AG04449 (cell line): ENCODE results near the gene ABCC8.

ENCODE experiments used
- CTCF ChIA-PET: fragments of 350-600 bp; formaldehyde crosslinking; extraction: SDS; loops from one replicate; lab custom pipeline; 2021; ENCODE audit warnings: antibody characterized with exemption; lab: Yijun Ruan, JAX
- POLR2A ChIA-PET: fragments of 400-600, 350-600 bp; formaldehyde crosslinking; extraction: SDS; loops from one replicate; lab custom pipeline; 2020; ENCODE audit warnings: antibody characterized with exemption, inconsistent platforms; lab: Yijun Ruan, JAX
- DNase-seq: peaks from one replicate; pipeline ENCODE4 v3.0.0-alpha.2; 2010; ENCODE audit warnings: low read depth, low spot score
- H3K4me3 ChIP-seq: 2 replicates; pipeline ENCODE4 v1.5.1; 2011; ENCODE audit warnings: low read depth, mild to moderate bottlenecking, control low read depth, low read length
- TF ChIP-seq, protein P1 (sequence below): IDR thresholded peaks from one replicate; pipeline ENCODE4 v1.5.1; 2011; ENCODE audit warnings: mild to moderate bottlenecking, moderate library complexity, low read length, control low read depth, inconsistent platforms; ENCODE audit not compliant: insufficient read depth; ENCODE audit errors: missing control alignments

Gene ABCC8

DNA sequence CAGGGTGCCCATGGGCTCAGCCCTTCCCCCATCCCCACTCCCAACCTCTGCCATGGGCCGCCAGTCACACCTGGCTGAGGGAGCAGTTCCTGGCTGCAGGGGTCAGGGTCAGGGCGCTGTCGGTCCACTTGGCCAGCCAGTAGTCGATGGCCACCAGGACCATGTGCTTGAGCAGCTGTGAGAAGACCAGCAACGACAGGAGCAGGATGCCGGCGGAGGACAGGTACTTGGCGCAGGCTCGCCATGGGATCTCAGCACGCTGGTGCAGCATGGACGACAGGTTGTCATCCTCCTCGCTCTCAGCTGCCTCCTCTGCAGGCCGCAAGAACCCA is 69.9 kb downstream of the ABCC8 start:
- ChIA-PET CTCF (interaction anchor here (1.2 to 1.5 kb wide), 2 partner anchors 18 to 23 kb away, joined by 4 read pairs; partner anchors contain the start of gene KCNJ11), POLR2A (no interaction called here)
- DNase-seq = no peak
- no peak overlapping the region for H3K4me3 ChIP-seq
- TF ChIP-seq, protein P1, sequence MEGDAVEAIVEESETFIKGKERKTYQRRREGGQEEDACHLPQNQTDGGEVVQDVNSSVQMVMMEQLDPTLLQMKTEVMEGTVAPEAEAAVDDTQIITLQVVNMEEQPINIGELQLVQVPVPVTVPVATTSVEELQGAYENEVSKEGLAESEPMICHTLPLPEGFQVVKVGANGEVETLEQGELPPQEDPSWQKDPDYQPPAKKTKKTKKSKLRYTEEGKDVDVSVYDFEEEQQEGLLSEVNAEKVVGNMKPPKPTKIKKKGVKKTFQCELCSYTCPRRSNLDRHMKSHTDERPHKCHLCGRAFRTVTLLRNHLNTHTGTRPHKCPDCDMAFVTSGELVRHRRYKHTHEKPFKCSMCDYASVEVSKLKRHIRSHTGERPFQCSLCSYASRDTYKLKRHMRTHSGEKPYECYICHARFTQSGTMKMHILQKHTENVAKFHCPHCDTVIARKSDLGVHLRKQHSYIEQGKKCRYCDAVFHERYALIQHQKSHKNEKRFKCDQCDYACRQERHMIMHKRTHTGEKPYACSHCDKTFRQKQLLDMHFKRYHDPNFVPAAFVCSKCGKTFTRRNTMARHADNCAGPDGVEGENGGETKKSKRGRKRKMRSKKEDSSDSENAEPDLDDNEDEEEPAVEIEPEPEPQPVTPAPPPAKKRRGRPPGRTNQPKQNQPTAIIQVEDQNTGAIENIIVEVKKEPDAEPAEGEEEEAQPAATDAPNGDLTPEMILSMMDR = no peak

DNA sequence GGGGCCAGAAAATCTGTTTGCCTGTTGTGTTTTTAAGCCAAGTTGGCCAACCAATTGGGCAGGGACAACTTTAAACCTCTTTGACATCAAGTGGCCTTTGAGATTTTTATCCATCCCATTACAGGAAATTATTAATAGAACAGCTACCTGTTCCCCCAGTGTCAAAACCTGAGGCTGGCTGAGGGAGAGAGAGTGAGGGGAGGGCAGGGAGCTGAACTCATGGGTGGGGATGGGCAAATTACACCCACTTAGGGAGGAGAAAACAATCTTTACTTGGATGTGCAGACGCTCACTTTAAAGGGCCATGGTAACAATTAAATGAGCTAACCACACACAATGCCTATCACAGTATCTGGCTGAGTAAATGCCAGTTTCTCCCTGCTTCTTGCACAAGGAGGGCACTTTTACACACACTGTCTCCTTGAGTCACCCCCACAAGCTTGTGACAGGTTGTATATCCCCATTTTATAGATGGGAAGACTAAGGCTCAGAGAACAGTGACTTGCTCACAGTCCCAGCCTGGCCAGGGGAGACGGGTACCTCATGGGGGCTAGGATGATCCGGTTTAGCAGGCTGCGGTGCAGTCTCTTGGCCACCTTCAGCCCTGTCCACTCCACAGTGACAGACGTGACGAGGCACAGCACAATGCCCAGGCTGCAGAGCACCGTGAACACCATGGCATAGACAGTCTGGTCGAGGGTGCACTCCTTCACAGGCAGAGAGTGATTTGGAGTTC is 70.4 kb downstream of the ABCC8 start:
- ChIA-PET POLR2A (no interaction called here), CTCF (interaction anchor here (1.2 to 1.5 kb wide), 2 partner anchors 18 to 22 kb away, joined by 4 read pairs; partner anchors contain the start of gene KCNJ11)
- DNase-seq = no peak
- no peak overlapping the region for H3K4me3 ChIP-seq
- TF ChIP-seq, protein P1 = no peak

DNA sequence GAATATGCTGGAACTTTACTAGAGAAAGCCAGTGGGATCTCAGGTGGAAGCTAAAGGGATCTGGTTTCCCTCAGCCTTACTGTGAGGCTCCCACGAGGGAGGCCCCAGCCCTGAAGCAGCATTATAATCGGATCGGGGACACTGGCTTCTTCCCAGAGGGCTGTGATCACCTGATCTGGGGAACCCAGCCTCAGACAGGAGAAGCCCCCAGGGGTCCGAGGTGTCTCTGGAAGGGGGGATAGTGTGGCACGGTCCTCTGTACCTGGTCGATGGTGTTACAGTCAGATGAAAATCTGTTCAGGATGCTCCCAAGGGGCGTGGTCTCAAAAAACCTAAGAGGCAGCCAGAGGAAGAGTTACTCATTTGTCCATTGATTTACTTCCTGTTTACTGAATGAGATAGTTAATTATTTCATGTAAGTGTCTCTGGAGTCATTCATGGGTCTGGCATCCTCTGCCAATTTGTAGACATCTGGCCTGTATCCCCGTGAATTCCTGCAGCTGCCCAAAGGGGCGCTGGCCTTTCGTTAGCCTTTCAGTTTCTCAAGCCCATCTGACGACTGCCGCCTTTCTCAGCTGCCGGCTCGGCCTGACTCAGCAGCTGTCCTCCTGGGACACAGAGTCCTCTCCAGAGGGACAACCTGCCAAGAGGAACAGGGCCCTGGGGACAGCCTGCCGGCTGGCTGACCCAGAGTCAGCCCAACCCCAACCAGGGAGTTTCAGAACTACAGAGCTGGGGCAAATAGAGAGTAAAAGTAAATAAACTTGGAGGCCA is 71.2 kb downstream of the ABCC8 start:
- CTCF ChIA-PET = interaction anchor here (0.7 to 1.5 kb wide), 3 partner anchors 17 to 22 kb away, joined by 4 to 5 read pairs (median 4); partner anchors contain the start of gene KCNJ11
- DNase-seq = no peak
- H3K4me3 ChIP-seq = no peak overlapping the region
- TF ChIP-seq, protein P1 = no peak
- POLR2A ChIA-PET = no interaction called here

DNA sequence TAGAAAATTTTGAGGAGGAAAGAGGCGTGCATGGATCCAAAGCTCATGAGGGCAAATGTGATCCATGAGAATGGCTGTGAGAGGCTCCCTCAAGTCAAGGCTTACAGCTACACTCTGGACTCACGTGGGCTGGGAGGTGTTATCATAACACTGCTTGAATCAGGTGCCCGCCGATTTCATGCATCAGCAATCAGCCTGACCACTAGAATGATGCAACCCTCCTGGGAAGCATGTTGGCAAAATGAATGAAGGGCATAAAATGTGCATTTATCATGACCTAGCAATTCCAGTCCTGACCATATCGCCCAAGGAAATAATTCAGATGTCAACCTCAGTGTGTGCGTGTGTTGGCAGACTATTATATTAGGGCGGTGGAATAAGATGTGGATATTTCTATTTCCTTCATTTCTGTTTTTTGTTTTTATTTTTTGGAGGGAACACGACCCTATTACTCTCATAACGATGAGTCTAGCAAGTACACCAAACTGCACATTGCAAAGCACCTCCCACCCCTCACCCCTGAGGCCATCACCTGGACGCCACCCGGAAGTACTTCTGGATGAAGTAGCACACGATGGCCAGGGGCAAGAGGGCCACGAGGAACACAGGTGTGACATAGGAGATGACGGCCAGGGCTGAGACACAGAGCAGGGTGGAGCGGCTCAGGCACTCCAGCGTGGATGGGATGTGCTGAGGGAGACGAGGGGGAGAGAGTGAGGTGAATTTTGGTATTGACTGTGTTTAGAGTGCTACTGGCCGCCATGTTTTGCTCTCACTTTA is 72.5 kb downstream of the ABCC8 start:
- ChIA-PET POLR2A (no interaction called here), CTCF (interaction anchor here (0.7 to 1.9 kb wide), 3 partner anchors 19 to 20 kb away, joined by 3 to 6 read pairs (median 5); no protein-coding TSS in a partner anchor)
- H3K4me3 ChIP-seq = no peak overlapping the region
- TF ChIP-seq, protein P1 = no peak
- DNase-seq = no peak

DNA sequence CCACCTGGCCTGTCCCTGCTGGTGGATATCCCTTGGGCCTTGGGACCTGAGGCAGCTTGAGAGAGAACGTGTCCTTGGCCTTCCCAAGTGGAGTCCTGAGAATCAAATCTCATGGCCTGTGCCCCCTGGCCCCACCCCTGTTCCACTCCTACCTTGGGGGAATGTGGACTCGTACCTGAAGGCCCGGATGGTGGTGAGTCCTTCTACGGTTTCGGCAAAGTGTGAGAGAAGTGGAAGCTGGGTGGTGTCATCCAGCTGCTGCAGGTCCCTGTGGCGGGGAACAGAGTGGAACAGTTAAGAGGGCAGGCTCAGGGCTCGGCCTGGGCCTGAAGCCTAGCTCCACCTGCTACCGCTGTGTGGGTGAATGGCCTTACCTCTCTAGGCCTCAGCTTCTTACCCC is 74.2 kb downstream of the ABCC8 start:
- CTCF ChIA-PET = interaction anchor here (1.9 kb wide), 1 partner anchor 18 kb away, joined by 6 read pairs; no protein-coding TSS in a partner anchor
- POLR2A ChIA-PET = no interaction called here
- H3K4me3 ChIP-seq = no peak overlapping the region
- DNase-seq = no peak
- TF ChIP-seq, protein P1 = no peak
